Measurements from ENCODE around the gene HRAS. TPM values are rescaled to one million over a fixed set of nuclear protein-coding genes. Genes with fewer than 3 reads are reported as not detected.

Gene HRAS
- polyA plus RNA-seq, 3 donors, result 10.1 to 32.9 (median 10.3) TPM

DNA sequence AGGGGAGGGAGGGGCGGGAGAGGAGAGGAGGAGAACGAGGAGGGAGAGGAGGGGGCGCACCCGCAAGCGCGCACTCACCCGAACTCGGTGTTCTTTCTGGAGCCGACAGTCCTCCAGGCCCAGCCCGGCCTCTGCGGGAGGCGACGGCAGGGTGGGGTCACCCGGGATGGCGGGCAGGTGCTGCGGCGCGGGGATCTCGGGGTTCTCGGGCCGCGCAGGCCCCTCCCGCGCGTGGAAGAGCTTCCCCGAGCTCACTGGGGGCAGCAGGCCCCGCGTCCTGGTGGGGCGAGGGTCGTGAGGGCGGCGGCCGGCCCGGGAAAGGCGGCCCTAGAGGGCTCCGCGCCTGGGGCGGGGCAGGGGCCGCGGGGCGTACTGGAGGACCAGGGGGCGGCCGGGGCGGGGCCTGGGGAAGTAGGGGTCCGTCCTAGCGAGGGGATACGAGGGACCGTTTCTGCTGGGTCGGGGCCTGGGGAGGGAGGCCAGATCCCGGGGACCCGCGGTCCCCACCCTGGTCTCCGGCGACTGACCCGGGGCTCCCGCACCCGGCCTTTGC lies 19.9 kb upstream of the HRAS start:
- DNase-seq, result no peak
- H3K36me3 ChIP-seq (replicated peaks in 1 of 2; ENCODE audit: control insufficient read depth in 1 of 2, insufficient read depth in 2 of 2, low read length in 2 of 2), result no peaks in the 10 kb centered on the region
- Mint-ChIP-seq H3K36me3 (peaks cover 0 to 2% of the 10 kb centered on the region in 2 donors), H3K4me1 (peaks cover 11% of the 10 kb centered on the region), H3K27ac (no peak overlapping the region), H3K4me3 (no peak overlapping the region), H3K9me3 (peaks cover 0 to 10% (median 2%) of the 10 kb centered on the region in 7 donors), H3K27me3 (ENCODE audit: low read depth in 3 of 3) (peaks cover 29 to 71% (median 46%) of the 10 kb centered on the region in 3 donors)
- H3K9me3 ChIP-seq (replicated peaks in 1 of 2; ENCODE audit: control insufficient read depth in 1 of 2, insufficient read depth in 1 of 2, low read length in 2 of 2), result peaks cover 0 to 8% of the 10 kb centered on the region in 2 donors
- H3K4me1 ChIP-seq (ENCODE audit: control insufficient read depth in 1 of 2, insufficient read depth in 2 of 2, low read length in 2 of 2), result peaks cover 8 to 26% of the 10 kb centered on the region in 2 donors
- under 1% methylated on average over 52 of the region's 57 CpGs for WGBS (ENCODE audit: insufficient coverage)
- H4K20me1 ChIP-seq (ENCODE audit: insufficient read depth, low read length), result no peaks in the 10 kb centered on the region
- H3K4me3 ChIP-seq (replicated peaks in 1 of 3; ENCODE audit: low read depth in 2 of 3, low read length in 3 of 3), result no peak overlapping the region
- intact Hi-C loops (cut with micrococcal nuclease), result no loop called here
- peaks cover 4 to 60% of the 10 kb centered on the region in 2 donors for H3K27me3 ChIP-seq (ENCODE audit: control insufficient read depth in 2 of 2, insufficient read depth in 2 of 2, low read length in 2 of 2)
- no peaks in the 10 kb centered on the region for H3K79me2 ChIP-seq (ENCODE audit: insufficient read depth, low read length)
- peak overlapping the region; percentile 51 for H3K4me2 ChIP-seq (replicated peaks; ENCODE audit: extremely low read depth, low read length, poor library complexity, severe bottlenecking)
- no peak overlapping the region for H3K27ac ChIP-seq (ENCODE audit: low read depth in 1 of 2, low read length in 2 of 2)
- H2AFZ ChIP-seq (ENCODE audit: insufficient read depth, low read depth, low read length, poor library complexity, severe bottlenecking), result no peak overlapping the region
- TF ChIP-seq, protein P1, sequence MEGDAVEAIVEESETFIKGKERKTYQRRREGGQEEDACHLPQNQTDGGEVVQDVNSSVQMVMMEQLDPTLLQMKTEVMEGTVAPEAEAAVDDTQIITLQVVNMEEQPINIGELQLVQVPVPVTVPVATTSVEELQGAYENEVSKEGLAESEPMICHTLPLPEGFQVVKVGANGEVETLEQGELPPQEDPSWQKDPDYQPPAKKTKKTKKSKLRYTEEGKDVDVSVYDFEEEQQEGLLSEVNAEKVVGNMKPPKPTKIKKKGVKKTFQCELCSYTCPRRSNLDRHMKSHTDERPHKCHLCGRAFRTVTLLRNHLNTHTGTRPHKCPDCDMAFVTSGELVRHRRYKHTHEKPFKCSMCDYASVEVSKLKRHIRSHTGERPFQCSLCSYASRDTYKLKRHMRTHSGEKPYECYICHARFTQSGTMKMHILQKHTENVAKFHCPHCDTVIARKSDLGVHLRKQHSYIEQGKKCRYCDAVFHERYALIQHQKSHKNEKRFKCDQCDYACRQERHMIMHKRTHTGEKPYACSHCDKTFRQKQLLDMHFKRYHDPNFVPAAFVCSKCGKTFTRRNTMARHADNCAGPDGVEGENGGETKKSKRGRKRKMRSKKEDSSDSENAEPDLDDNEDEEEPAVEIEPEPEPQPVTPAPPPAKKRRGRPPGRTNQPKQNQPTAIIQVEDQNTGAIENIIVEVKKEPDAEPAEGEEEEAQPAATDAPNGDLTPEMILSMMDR (IDR thresholded peaks at IDR 0.05), result peak; percentile 63
- H3K9ac ChIP-seq (ENCODE audit: insufficient read depth, low read length, poor library complexity, severe bottlenecking), result no peak overlapping the region

DNA sequence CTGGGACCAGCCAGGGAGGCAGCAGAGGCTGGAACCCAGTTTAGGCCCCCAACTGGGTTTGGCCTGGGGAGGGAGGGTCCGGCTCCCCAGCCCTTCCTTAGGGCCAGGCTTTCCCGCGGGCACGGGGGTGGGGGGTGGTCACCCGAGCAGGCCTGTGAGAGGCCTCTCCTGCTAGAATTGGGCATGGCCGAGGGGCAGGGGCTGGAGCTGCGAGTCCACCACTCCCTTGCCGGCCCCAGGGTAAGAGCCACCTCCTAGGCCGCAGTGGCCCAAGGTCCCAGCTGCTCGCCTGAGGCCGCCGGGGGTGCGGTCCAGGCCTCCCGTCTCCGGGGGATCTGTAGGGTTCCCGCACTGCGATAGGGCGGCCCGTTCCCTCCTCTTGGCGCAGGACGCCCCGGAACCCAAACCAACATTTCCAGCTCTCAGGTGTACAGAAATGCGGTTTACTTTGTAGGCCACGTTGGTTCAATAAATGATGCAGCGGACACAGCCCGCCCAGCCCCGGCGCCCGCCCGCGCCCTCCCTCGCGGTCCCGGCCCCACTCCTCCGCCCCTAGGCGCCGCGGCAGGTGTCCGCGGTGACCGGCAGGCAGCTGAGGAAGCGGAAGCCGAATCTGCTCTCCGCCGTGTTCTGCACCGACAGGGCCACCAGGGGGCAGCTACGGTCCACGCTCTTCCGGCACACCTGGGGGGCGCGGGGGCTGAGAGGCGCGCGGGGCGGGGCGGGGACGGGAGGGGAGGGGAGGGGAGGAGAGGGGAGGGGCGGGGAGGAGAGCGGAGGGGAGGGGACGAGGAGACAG lies 19.3 kb upstream of the HRAS start:
- Mint-ChIP-seq H3K9me3 (peaks cover 0 to 10% (median 2%) of the 10 kb centered on the region in 7 donors), H3K4me1 (peaks cover 4% of the 10 kb centered on the region), H3K27ac (no peak overlapping the region), H3K36me3 (peaks cover 0 to 2% of the 10 kb centered on the region in 2 donors), H3K4me3 (peak overlapping the region in 1 of 2 donors; percentile 46), H3K27me3 (ENCODE audit: low read depth in 3 of 3) (peaks cover 29 to 67% (median 46%) of the 10 kb centered on the region in 3 donors)
- peak overlapping the region in 1 of 3 experiments; percentile 42 for H3K4me3 ChIP-seq (replicated peaks in 1 of 3; ENCODE audit: low read depth in 2 of 3, low read length in 3 of 3)
- no peaks in the 10 kb centered on the region for H3K79me2 ChIP-seq (ENCODE audit: insufficient read depth, low read length)
- peak; percentile 52 to 70 (median 64) for DNase-seq
- no peak overlapping the region for H2AFZ ChIP-seq (ENCODE audit: insufficient read depth, low read depth, low read length, poor library complexity, severe bottlenecking)
- no peak overlapping the region for H3K9ac ChIP-seq (ENCODE audit: insufficient read depth, low read length, poor library complexity, severe bottlenecking)
- H3K9me3 ChIP-seq (replicated peaks in 1 of 2; ENCODE audit: control insufficient read depth in 1 of 2, insufficient read depth in 1 of 2, low read length in 2 of 2), result peaks cover 0 to 8% of the 10 kb centered on the region in 2 donors
- 25% methylated on average over 41 of the region's 60 CpGs for WGBS (ENCODE audit: insufficient coverage)
- no peaks in the 10 kb centered on the region for H3K36me3 ChIP-seq (replicated peaks in 1 of 2; ENCODE audit: control insufficient read depth in 1 of 2, insufficient read depth in 2 of 2, low read length in 2 of 2)
- TF ChIP-seq, protein P1 (IDR thresholded peaks at IDR 0.05), result no peak
- H3K4me1 ChIP-seq (ENCODE audit: control insufficient read depth in 1 of 2, insufficient read depth in 2 of 2, low read length in 2 of 2), result peaks cover 2 to 20% of the 10 kb centered on the region in 2 donors
- peak overlapping the region; percentile 71 for H3K4me2 ChIP-seq (replicated peaks; ENCODE audit: extremely low read depth, low read length, poor library complexity, severe bottlenecking)
- no peak overlapping the region for H3K27ac ChIP-seq (ENCODE audit: low read depth in 1 of 2, low read length in 2 of 2)
- intact Hi-C loops (cut with micrococcal nuclease), result no loop called here
- H4K20me1 ChIP-seq (ENCODE audit: insufficient read depth, low read length), result no peaks in the 10 kb centered on the region
- peaks cover 4 to 57% of the 10 kb centered on the region in 2 donors for H3K27me3 ChIP-seq (ENCODE audit: control insufficient read depth in 2 of 2, insufficient read depth in 2 of 2, low read length in 2 of 2)

Measured in CD14-positive monocyte (primary cell).